Hepatocyte (in vitro differentiated cells): ENCODE results near the gene STK11. TPM values are rescaled to one million over a fixed set of nuclear protein-coding genes. Genes with fewer than 3 reads are reported as not detected.

Source experiments
- DNase-seq: peaks from one replicate; pipeline ENCODE4 v3.0.0-alpha.2; 2016; ENCODE audit warnings: low spot score
- H2AFZ ChIP-seq: fragments of 200-600 bp; sonication (generic); 2 replicates; pipeline ENCODE4 v1.6.0; 2016; ENCODE audit warnings: antibody characterized with exemption, mild to moderate bottlenecking
- H3K27ac ChIP-seq: fragments of 200-600 bp; sonication (generic); 2 replicates; pipeline ENCODE4 v1.5.1; 2016; ENCODE audit warnings: mild to moderate bottlenecking
- H3K27me3 ChIP-seq: fragments of 200-600 bp; sonication (generic); 2 replicates; pipeline ENCODE4 v1.6.1; 2016
- H3K36me3 ChIP-seq: fragments of 200-600 bp; sonication (generic); replicated peaks from 2 replicates; pipeline ENCODE4 v1.5.1; 2016; ENCODE audit warnings: low read depth; ENCODE audit not compliant: insufficient read depth
- H3K4me1 ChIP-seq: fragments of 200-600 bp; sonication (generic); 2 replicates; pipeline ENCODE4 v1.5.1; 2016; ENCODE audit warnings: mild to moderate bottlenecking, moderate library complexity; ENCODE audit not compliant: insufficient read depth
- H3K4me2 ChIP-seq: fragments of 200-600 bp; sonication (generic); 2 replicates; pipeline ENCODE4 v1.6.0; 2016
- H3K4me3 ChIP-seq: fragments of 200-600 bp; sonication (generic); 2 replicates; pipeline ENCODE4 v1.5.1; 2016; ENCODE audit warnings: mild to moderate bottlenecking
- H3K79me2 ChIP-seq: fragments of 200-600 bp; sonication (generic); 2 replicates; pipeline ENCODE4 v1.6.0; 2017; ENCODE audit warnings: mild to moderate bottlenecking
- H3K9me2 ChIP-seq: fragments of 200-600 bp; sonication (generic); replicated peaks from 2 replicates; pipeline ENCODE4 v1.6.0; 2017; ENCODE audit warnings: mild to moderate bottlenecking; ENCODE audit not compliant: insufficient read depth
- H3K9me3 ChIP-seq: fragments of 200-600 bp; sonication (generic); 2 replicates; pipeline ENCODE4 v1.5.1; 2016; ENCODE audit warnings: low read depth, mild to moderate bottlenecking
- H4K20me1 ChIP-seq: fragments of 200-600 bp; sonication (generic); 2 replicates; pipeline ENCODE4 v1.6.0; 2016; ENCODE audit warnings: mild to moderate bottlenecking; ENCODE audit not compliant: insufficient read depth, poor library complexity, severe bottlenecking
- EZH2 ChIP-seq: fragments of 200-600 bp; sonication (generic); IDR thresholded peaks from 2 replicates; pipeline ENCODE4 v1.6.1; 2016; ENCODE audit warnings: antibody characterized with exemption, mild to moderate bottlenecking, borderline replicate concordance
- EZH2phosphoT487 ChIP-seq: fragments of 200-600 bp; sonication (generic); IDR thresholded peaks from one replicate; pipeline ENCODE4 v1.6.1; 2018; ENCODE audit warnings: antibody characterized with exemption, mild to moderate bottlenecking, low read depth, moderate library complexity; ENCODE audit not compliant: unreplicated experiment, severe bottlenecking
- WGBS: methylation state at CpG from one replicate; pipeline ENCODE4 v1.1.6; 2016; ENCODE audit warnings: low lambda C conversion rate; ENCODE audit errors: missing lambda C conversion rate; 5-methylcytosine and 5-hydroxymethylcytosine counted together
- polyA plus RNA-seq: library from polyadenylated mRNA; unstranded; fragments of >200 nt; fragmentation: Nextera tagmentation; extraction: Ambion mirVana; gene quantifications from 2 replicates; pipeline ENCODE4 v1.2.1, GENCODE V29; 2016
- total RNA-seq: library from RNA; depleted of rRNA; stranded (reverse); fragments of >200 nt; gene quantifications from 2 replicates; pipeline ENCODE4 v1.2.3, GENCODE V29; 2014
- TF ChIP-seq, protein P1 (sequence below): fragments of 200-600 bp; sonication (generic); IDR thresholded peaks from 2 replicates; pipeline ENCODE4 v1.5.1; 2016; ENCODE audit warnings: antibody characterized with exemption, mild to moderate bottlenecking; ENCODE audit not compliant: poor library complexity

Gene STK11
- total and polyA plus RNA-seq, 2 experiments from 2014 or later, result 48.9 to 76.6 TPM

DNA sequence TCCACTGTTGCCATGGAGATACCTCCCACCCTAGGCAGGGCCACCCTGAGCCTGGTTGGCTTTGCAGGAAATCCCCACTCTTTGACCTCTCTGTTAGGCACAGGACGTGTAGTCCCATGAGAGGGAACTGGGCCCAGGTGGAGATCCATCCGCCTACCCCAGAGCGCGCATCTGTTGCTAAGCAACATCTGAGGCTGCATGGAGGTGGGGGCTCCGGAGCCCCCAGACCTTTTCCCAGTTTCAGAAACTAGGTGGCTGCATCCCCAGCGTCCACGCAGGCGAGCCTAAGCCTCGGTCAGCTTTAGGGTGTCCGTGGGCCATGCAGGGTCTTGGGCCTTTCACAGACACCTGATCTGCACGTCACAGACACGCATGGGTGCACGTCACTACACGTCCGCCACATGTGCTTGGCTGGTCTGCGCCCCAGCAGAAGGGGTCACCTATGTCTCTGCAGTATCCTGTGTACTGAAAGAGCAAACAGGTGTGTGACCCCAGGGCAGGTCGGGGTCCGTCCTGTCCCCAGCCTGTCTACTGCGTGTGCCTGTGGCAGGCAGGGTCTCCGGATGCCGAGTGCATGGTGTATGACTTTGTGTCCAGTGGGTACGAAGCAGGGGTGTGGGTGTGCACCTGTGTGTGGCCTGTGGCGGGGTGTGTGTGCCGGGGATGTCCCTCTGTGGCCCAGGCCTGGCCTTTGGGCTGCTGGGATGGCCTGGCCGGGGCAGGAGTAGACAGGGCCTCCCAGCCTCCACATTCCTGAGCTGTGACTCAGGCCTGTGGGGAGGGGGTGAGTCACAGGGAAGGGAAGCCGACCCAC, 59.4 kb downstream of the STK11 start:
- peak; percentile 92 for DNase-seq
- peak overlapping the region; percentile 87 for H3K27ac ChIP-seq
- peaks cover 69% of the 10 kb centered on the region for H3K4me1 ChIP-seq
- 62% methylated on average over 26 of the region's 26 CpGs for WGBS
- H3K9me2 ChIP-seq, result no peaks in the 10 kb centered on the region
- H3K4me3 ChIP-seq, result no peak overlapping the region
- no peaks in the 10 kb centered on the region for H3K9me3 ChIP-seq
- no peak overlapping the region for H2AFZ ChIP-seq
- no peaks in the 10 kb centered on the region for H3K27me3 ChIP-seq
- no peaks in the 10 kb centered on the region for H3K36me3 ChIP-seq
- TF ChIP-seq, protein P1, sequence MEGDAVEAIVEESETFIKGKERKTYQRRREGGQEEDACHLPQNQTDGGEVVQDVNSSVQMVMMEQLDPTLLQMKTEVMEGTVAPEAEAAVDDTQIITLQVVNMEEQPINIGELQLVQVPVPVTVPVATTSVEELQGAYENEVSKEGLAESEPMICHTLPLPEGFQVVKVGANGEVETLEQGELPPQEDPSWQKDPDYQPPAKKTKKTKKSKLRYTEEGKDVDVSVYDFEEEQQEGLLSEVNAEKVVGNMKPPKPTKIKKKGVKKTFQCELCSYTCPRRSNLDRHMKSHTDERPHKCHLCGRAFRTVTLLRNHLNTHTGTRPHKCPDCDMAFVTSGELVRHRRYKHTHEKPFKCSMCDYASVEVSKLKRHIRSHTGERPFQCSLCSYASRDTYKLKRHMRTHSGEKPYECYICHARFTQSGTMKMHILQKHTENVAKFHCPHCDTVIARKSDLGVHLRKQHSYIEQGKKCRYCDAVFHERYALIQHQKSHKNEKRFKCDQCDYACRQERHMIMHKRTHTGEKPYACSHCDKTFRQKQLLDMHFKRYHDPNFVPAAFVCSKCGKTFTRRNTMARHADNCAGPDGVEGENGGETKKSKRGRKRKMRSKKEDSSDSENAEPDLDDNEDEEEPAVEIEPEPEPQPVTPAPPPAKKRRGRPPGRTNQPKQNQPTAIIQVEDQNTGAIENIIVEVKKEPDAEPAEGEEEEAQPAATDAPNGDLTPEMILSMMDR, result no peak
- H3K4me2 ChIP-seq, result peak overlapping the region; percentile 100
- peaks cover 4% of the 10 kb centered on the region for H4K20me1 ChIP-seq
- H3K79me2 ChIP-seq, result peaks cover 30% of the 10 kb centered on the region

DNA sequence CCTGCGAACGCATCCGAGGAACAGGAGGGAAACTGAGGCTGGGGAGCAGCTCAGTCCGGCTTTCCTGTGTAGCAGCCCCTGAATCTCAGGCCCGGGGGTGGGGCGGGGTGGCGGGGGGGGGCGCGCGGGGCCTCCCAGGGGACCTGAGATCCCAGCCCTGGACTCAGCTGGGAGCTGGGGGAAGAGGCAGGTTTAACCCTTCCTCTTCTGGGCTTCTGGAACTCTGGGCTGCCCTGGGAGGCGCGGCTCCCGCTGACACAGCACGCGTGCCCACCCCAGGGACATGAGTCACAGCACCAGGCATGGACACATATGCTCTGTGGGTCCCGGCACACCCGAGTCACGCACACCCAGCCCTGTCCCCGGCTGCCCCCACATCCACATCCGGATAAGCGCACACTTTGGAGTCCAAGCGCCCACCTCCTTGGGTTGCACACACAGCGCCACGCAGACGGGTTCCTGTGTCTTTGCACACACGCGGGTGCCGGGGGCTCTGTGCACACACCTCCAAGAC, 60.1 kb downstream of the STK11 start:
- Histone ChIP-seq H3K27me3 (no peaks in the 10 kb centered on the region), H3K27ac (peak overlapping the region; percentile 87), H3K4me3 (no peak overlapping the region), H3K9me2 (no peaks in the 10 kb centered on the region), H3K9me3 (no peaks in the 10 kb centered on the region), H3K36me3 (no peaks in the 10 kb centered on the region), H2AFZ (no peak overlapping the region), H3K4me2 (peak overlapping the region; percentile 100), H4K20me1 (peaks cover 11% of the 10 kb centered on the region), H3K4me1 (peaks cover 70% of the 10 kb centered on the region), H3K79me2 (peaks cover 35% of the 10 kb centered on the region)
- WGBS, result 11% methylated on average over 22 of the region's 28 CpGs
- peak; percentile 82 for DNase-seq
- TF ChIP-seq, protein P1, result no peak
- no peak for TF ChIP-seq EZH2
- no peak for TF ChIP-seq EZH2phosphoT487

DNA sequence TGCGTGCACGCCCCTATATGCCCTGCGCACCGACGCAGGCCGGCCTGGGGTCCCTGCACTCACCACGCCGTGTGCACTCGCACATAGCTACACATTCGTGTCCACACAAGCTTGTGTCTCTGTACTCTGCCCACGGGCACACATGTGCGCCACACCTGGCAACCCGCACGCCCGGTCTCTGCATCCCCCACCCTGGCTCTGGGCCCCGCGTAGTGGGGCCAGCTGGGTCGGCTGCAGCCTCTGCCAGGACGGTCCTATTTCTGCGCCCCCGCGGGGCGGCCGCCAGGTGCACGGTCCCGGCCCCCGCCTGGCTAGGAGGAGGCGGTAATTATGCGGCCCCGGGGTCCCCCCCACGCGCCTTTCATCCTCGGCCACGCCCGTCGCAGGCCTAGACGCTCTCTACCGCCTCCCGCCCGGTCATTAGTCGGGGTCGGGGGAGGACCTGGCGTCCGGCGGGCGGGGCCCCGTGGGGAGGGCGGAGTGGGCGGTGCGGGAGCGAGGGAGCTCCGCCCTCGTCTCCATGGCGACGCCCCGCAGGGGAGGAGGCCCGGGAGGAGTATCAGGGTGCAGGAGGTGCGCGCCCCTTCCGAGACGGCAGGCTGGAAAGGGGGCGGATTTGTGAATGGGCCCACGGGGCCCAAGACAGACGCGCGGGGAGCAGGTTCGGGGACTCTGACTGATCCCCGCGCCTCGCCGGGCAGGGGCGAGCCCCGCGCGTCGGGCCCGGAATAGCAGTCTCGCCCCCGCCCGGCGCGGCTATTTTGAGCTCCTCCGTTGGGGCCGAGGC, 60.7 kb downstream of the STK11 start:
- no peaks in the 10 kb centered on the region for H3K27me3 ChIP-seq
- peak overlapping the region; percentile 100 for H3K4me2 ChIP-seq
- peaks cover 17% of the 10 kb centered on the region for H4K20me1 ChIP-seq
- no peaks in the 10 kb centered on the region for H3K9me3 ChIP-seq
- WGBS, result 4% methylated on average over 60 of the region's 84 CpGs
- peak; percentile 96 for DNase-seq
- peak overlapping the region; percentile 69 for H3K4me3 ChIP-seq
- peaks cover 39% of the 10 kb centered on the region for H3K79me2 ChIP-seq
- peak overlapping the region; percentile 87 for H3K27ac ChIP-seq
- no peaks in the 10 kb centered on the region for H3K36me3 ChIP-seq
- TF ChIP-seq, protein P1, result no peak
- TF ChIP-seq EZH2 (no peak), EZH2phosphoT487 (no peak)
- peaks cover 73% of the 10 kb centered on the region for H3K4me1 ChIP-seq
- H2AFZ ChIP-seq, result peak overlapping the region; percentile 18
- no peaks in the 10 kb centered on the region for H3K9me2 ChIP-seq
